Stimulated activated CD4-positive, alpha-beta T cell treated with anti-CD3 and anti-CD28 coated beads, Interleukin-2, amount 100 ng/mL, for 4 hours (primary cell): ENCODE results near the gene MDC1.

Experiments used
- DNase-seq: peaks from one replicate; pipeline ENCODE4 v3.0.0-alpha.2; 2020; ENCODE audit warnings: low read depth

The MDC1 gene

DNA sequence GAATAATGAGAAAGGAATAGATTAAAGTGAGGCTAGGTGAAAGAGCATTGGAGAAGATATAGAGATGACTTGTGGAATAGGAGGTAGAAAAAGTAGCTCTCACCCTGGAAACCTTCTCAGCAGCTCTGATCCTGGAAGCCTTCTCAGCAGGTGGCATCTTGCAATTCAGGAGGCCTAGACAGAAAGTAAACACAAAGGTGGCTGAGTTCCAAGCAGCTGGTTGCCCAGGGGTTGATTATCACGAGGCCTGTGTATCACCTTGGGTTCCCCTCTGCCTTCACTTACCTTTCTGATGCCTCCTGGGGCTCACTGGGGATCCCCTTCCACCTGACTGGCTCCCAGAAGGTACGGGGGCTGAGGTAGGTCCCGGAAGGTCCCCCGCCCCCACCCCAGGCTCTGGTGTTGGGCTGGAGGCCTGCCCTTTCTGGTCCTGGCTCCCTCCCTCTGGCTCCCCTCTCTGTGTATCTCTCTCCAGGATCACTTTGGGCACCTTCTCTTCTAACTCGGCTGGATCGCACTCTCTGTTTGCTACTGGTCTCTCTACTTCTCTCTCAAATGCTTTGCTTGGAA lies 9.7 kb downstream of the MDC1 start:
- no peak for DNase-seq

DNA sequence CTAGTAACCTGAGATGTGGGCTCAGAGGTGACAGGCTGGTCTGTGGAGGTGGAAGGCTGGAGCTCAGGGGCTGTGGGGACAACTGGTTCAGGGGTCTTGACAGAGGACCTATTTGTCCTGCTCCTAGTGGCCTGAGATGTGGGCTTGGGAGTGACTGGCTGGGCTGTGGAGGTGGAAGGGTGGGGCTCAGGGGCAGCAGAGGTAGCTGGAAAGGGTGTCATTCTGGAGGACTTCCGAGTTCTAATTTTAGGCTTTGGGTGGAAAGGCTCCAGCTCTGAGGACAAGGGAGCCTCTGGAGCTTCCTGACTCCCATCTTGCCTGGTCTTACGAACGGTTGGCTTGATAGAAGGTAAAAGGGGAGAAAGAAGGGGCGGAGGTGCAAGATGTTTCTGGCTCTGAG lies 11.5 kb downstream of the MDC1 start:
- DNase-seq, result no peak

DNA sequence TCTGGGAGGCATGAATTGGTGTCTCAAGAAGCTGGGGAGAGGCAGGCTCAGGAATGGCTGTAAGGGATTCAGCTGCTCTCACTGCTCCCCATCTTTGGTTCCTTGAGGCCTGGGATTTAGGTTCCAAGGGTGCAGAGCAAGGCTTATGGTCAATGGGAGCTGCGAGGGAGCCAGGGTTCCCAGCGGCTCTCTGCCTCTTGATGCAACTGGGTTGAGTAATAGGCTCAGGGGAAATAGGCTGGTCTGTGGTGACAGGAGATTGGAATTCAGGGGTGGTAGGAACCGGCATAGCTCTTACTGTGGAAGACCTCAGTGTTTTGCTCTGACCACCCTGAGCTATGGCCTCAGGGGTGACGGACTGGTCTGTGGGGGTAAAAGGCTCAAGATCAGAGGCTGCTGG lies 13.3 kb downstream of the MDC1 start:
- no peak for DNase-seq

DNA sequence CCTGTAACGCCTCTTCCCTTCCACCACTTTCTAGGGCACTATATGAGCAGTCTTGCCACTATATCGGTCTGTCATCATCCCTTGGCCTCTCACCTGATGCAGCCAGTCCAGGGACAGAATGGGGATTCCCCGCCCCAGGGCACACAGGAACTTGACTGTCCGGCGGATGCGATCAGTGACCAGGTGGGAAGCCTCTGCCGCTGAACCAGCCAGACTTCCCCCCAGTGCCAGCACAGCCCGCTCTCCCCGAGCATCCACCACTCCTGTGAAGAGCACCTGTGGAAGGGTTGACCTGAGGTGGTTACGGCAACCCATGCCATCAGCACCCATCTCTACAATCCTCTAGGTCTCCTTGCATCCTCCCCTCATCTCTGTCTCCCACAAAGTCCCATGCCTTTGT lies 14.1 kb downstream of the MDC1 start:
- no peak for DNase-seq

DNA sequence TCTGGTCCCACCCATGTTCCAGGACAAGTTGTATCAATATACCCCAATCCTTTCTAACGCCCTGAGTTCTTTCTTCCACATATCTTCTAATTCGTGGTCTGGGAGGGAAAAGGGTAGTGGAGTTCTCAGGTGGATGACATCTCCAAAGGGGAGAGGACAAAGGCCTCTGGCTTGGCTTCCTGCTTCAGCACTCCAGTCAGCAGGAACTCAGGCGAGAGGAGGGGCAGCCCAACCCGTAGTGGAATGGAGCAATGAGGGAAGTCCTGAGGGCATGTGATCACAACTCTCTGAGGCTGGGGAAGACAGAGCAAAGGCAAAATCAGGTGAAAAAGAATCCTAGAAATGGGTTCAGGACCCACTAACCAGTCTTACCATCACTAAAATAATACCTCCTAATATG lies 16.7 kb downstream of the MDC1 start:
- DNase-seq, result no peak

DNA sequence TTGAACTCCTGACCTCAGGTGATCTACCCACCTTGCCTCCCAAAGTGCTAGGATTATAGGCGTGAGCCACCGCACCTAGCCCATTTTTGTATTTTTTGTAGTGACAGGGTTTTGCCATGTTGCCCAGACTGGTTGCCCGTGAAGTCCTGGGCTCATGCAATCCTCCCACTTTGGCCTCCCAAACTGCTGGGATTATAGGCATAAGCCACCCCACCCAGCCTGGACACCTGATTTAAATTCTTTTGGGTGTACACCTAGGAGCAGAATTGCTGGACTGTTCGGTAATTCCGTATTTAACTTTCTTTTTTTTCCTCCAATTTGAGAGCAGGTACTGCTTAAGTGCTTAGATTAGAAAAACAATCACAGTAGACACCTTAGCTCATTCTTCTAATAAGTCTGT lies 20.6 kb downstream of the MDC1 start:
- DNase-seq, result no peak

DNA sequence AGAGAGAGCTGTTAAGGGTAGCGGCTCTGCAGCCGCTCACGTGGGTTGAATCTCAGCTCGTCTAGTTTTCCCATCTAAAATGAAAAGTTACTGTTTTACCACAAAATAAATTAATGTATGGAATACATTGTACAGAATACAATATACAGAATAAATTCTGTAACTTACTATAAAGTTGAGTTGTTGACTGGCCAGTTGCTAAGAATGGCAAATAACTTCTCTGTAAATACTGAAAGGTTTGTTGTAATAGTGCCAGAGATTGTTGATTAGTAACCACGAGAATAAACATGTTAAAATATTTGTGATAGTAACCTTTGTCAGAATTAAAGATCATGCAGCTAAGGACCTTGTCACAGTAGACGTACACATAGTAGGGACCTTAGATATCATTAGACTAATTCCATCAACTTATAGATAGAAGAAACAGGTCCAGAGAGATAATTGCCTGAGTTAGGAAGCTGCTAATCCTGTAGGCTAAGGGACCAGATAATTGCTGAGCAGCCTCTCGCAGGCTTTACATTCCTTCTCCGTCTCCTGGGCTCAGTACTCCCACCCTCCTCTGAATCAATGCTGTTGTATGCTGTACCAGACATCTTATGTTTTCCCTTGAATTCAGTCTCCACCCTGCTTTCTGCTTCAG lies 25.8 kb downstream of the MDC1 start:
- no peak for DNase-seq

DNA sequence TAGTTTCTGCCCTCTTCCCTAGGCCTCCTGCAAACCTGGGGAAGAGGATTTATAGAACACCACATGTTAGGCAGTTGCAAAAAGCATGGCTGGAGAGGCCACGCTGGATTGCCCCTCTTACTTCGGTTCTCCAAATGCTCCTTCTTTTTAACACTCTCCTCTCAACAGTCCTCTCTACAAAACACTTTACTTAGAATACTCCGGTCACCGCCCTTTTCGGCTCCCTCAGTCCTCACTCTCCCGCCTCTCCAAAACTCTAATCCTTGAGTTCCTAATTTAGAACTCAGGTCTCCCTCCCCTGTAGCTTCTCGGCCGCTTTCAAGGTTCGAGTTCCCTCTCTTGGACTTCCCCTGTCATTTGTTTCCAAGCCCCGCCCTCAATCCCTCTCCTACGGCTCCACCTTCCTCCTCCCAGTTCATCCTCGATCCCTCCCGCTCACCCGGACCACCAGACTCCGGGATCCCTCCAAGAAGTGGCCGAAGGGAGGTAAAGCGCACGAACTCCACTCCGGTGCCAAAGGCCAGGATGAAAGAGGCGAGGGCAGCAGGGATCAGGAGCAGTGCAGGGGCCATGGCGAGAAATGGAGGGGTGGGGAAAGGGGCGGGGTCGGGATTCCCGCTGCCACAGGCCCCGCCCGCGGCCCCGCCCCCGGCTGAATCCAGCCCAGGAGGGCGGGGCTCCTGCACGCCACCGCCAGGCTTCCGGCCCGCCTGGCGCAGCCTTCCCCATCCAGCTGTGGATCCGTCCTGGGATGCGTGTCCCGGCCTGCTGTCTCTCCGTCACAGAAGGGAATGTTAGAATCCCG lies 26.5 kb downstream of the MDC1 start, which contains the start of gene NRM:
TSS of gene NRM (minus strand) at position 582 of the 805 bp plus-strand sequence. CDS start at position 572, 10 bp downstream.
- DNase-seq, result peak; percentile 59

DNA sequence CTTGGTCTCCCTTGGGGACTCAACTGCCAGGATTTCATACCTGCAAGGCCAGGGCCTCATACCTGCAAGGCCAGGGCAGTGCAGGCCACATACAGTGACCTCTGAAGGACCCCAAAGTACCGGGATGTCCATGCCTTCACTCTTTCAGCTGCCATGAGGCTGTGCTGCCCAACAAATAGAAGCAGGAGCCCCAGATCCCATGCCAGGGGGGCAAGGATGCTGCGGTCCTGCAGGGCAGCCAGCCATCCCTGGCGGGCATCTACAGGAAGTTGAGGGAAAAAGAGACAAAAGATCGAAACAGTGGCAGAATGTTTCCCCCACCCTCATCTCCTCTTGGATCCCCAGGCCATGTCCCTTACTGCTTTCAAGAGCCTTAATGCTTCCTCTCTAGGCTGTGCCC lies 27.1 kb downstream of the MDC1 start:
- DNase-seq, result no peak

DNA sequence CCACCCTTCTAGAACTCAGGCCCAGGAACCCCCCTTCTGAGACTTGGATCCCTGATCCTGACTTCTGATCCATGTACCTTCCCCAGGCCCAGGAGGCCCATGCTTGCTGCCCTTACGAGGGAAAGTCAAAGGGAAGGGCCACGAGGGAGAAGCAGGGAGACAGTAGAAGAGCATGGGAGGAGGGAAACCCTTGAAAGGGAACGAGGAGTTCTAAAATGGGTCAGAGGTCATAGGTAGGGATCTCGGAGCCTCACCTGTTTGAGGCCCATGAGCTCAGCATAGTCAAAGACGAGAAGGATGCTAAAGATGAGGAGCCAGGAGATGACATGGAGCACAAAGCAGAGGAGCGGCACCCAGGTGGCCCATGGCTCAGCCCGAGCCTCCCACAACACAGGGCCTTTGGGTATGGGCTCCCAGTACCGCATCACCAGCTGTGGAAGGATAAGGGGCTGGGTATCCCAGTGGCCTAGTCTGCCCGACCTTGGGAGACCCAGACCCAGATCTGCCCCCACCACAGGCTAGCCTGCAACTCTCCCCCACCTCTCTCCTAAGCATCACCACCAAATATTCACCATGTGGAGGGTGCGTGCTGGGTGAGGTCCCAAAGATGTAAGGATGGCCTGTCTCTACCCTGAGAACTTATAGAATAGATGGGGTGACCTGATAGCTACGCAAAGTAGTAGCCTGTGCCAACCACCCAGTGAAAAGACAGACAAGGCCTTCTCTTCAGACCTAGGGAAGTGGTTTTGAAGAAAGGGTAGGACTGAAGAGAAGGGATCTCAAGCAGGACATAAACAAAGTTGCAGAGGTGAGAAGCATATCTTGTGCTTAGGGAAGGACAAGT lies 27.8 kb downstream of the MDC1 start:
- no peak for DNase-seq

DNA sequence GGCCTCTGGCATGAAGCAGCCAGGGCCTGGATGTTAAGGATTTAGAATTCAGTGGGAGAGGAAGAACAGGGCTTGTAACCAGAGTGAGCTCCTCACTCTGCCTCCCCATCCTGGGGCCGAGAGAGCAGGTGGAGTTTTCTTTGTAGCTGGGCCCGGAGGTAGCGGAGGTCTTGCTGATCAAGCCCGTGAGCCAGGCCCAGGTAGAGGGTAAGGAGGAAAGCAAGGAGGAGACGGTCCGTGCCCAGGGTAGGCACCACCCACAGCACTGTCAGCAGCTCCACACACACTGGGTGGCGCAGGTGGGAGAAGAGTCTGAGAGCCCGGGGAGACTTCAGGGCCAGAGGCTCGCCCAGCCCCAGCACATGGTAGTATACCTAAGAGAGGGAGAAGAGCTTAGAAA lies 28.5 kb downstream of the MDC1 start:
- DNase-seq, result no peak

DNA sequence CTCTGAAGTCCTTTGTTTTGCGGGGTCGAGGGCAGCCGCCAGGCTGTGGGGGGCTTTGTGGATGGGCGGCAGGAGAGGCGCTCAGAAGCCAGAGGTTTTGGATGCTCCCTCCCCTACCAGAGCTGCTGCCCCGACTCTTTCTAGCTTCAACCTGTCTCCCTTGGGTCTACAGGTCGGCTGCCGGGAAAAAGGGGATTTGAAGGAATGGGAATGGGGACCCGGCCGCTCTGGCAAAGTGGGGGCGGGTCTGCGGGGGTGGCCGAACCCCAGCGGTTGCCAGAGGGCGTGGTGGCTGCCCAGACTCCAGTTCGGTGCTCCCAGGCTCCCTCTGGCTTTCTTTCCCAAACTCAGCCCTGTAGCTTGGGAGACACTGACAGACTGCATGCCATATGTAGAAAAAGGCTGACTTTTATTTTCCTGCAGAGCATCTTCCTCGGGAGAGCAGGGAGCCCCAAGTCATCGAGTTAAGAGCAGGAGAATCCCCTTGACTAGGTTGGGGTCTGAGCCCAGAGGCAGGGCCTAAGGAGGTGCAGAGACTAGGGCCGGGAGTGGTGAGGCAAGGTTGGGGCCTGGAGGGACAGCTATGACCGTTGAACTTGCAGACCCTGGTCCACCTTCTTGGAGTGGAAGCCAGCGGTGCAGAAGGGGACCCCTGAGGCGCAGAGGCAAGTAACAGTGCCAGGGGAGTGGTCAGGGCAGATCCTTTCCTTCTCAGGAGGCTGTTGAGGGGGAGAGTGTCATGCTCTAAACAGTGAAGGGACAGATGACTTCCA lies 29.2 kb downstream of the MDC1 start:
- DNase-seq, result no peak

DNA sequence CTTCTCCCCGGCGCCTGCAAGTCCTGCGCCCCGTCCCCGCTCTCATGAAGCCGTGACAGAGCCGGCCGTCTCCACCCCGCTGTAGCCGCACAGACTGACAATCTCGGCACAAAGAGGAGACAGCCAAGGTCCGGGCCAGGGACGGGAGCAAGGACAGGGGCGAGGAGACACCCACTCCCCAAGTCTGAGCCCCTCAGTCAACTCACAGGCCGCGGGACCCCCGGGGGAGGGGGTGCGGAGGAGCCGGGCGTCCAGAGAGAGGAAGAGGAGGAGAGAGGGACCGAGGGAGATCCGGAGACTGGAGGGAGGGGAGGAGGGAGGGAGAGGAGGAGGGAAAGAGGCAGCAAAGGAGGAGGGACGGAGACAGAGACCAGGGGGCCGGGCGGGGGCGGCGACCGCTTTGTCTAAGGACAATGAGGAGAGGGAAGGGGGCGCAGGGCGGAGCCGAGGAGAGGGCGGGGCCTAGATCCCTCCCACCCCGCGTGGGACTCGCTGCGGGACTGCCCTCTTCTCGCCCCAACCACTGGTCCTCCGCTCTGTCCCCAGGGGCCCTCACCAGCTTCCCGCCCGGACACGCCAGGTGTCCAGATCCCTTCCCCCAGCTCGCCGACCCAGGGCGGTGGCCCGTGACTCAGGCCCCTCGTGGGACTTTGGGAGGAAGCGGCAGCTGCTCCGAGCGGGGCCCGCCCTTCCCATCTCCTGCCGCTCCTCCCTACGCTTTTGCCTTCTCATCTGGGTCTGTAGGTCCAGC lies 30.0 kb downstream of the MDC1 start:
- DNase-seq, result peak; percentile 71

DNA sequence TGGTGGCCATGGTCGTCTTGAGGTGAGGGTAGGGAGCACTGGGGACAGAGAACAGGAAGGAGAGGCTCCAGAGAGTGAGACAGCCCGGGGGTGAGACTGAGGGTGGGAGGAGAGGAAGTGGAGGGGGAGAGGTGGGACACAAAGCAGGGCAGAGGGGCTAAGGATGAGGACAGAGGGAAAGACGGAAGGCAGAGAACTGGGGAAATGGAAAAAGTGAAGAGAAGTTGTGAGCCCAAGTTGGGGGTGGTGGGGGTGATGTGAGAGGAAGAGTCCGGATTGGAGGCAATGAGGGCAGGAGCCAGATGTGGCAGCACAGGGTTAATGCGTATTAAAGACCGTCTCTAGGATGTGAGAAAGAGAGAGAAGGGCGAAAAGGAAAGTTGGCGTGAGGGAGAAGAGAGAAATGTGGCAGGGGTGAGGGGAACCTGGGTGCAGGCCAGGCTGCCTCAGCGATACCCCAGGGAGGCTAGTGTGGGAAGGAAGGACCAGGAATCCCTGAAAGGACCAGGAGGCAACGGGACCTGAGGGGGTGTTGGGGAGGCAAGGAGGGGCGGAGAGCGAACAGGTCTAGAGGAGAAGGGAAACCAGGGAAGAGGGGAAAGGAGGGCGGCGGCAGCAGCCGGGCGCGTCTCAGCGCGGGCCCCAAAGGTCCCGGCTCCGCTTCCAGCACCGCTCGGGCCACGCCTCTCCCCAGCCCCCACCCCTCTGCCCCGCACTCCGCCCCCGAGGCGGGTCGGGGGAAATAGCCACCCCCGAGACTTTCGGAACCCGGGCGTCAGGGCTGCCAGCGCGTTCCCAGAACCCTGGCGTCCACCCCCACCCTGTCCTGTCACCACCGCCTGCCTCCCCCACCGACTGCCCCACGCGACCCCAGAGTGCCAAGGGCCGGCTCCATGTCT lies 30.8 kb downstream of the MDC1 start, which contains the start of gene PPP1R18:
TSS of gene PPP1R18 (minus strand) at position 637 of the 899 bp plus-strand sequence. CDS start at position 10, 627 bp downstream.
- peak; percentile 87 for DNase-seq

DNA sequence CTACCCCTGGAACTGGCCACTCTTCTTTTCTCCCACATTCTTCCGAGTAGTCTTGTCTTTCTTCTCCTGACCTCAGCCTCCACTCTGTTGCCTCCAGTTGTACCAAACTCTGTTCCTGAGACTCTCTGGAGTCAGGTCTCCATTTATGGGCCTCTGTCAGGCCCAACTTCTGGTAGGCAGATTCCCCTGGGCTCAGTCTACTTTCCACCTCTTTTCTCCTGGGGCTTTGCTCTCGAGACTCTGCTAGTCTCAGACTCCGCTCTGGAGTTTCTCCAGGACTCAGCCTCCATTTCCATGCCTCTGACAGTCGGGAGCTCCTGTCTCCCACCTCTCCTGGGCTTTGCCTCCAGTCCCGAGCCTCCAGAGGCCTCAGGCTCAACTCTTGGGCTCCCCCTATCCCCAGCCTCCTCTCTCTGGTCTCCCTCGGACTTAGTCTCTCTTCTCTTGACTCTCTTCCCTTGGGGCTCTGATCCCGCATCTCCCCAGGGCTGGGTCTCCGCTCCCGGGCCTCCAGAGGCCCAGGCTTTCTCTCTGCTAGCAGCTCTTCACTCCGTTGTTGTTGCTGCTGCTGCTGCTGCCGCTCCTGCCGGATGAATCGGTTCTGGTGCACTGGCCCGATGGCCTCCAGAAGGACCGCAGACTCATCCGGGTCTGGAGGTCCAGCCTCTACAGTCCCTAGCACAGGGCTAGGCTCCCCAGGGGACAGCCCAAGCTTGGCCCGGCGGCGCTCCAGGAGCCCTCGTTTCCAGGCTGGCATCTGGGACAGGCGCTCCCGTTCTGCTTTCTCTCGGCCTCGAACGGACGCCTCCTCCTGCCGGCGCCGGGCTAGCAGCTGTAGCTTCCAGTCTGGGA lies 31.7 kb downstream of the MDC1 start:
- DNase-seq, result no peak

DNA sequence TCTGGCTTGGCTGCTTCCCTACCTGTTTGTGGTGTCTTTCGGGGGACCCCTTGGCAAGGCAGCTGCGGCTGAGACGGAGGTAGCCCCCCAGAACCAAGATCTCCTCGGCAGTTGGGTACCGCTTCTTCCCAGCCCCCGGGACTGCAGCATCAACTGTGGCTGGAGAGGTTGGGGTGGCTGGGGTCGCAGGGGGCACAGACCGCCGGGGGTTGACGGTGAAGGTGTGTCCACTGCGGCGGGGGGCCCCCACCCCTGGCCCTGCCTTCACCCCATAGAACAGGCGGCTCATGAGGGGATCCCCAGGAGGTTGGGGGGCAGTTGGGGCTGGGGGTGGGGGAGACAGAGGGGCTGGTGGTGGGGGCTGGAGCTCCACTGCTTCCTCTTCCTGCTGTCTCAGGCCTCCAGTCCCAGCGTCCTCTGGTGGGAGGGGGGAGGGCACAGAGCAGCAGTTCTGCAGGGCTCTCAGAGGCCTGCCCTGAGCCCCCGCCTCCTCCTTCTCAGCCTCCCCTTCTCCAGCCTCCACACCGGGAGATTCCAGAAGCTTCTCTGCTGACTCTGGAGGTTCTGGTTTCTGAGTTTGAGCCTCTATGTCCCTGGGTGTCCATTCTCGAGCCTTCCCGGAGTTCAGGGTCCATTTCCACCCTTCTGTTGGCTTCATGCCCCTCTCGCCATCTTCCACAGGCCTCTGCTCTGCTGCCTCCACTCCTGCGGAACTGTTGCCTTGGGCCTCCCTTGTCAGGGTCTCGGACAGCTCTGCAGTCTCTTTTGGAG lies 32.5 kb downstream of the MDC1 start:
- DNase-seq, result peak; percentile 47

DNA sequence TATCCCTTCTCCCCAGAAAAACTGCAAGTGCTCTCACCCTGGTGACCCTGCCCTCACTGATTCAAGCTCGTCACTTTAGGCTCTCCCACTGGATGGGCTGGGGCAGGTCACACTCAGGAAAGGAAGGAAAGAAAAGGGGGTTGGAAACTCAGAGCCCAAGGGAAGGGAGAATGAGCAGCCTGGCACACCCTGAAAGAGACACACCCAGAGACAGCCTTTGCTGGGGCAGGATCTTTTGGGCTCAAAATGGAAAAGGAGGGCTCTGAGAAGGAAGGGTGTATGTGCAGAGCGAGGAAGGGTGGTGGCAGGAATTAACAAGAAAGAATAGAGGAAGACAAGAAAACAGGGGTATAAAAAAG lies 33.1 kb downstream of the MDC1 start:
- DNase-seq, result no peak
